D341Med (cell line): ENCODE measurements around the gene NUP50.
A peak's percentile ranks its signal among the peaks of the same experiment; 100 is the strongest.

Source experiments
- DNase-seq: peaks from one replicate; pipeline ENCODE4 v3.0.0; 2012; ENCODE audit warnings: low spot score

Gene NUP50

DNA sequence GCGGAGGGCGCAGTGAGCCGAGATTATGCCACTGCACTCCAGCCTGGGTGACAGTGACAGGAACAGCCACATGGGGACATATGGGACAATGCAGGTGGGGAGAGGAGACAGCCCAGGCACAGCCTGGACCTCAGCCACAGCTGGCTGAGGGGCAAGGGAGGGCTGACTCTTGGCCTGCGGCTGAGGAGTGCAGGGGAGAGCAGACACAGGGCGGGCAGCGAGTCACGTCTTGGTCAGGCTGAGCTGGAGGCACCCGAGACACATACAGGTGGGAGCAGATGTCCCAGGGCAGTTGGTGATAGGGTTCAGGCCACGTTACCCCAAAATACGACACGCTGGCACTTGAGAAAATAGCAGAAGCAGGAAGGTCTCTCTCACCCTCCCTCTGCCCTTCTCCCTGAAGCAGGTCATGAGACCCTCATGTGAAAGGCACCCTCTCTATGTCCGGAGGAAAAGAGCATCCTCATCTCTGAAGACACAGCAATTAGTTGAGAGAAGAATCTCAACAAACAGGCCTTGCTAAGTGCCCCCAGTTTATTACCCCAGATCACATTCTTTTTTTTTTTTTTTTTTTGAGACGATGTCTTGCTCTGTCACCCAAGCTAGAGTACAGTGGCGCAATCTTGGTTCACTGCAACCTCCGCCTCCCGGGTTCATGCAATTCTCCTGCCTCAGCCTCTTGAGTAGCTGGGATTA is 66.4 kb downstream of the NUP50 start:
- DNase-seq, result no peak

DNA sequence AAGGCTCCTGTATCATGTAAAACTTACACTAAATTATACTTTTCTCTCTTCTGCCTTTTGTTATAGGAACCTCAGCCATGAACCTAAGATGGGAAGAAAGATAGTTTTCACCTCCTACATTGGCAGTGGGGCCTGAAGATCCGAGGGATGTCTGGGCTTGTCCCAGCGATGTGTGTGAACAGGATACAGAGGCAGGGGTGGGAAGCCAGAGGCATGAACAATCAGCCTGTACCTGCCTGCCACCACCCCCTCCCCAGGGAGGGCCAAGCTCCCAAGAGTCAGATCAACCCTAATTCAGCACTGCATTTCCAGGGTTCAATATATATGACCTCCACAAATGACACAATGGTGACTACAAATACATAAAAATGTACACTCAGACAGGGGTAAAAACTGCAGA is 67.6 kb downstream of the NUP50 start:
- no peak for DNase-seq

DNA sequence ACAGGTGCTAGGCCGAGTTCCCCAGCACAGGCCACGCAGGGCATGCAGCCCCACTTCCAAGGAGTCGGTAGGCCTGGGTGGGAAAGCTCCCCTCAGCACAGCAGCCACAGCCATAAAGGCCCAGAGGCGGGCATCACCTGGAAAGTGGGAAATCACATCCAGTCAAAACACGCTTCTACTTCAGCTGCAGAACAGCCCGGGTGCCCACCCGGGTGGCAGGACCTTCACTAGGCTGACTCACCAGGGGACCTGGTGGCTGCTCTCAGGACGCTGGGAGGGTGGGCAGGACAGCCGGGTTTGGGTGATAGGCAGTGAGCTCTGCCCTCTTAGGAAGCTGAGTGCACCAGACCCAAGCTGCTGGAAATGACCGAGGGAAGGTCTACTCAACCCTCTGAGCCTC is 69.7 kb downstream of the NUP50 start:
- peak; percentile 24 for DNase-seq

DNA sequence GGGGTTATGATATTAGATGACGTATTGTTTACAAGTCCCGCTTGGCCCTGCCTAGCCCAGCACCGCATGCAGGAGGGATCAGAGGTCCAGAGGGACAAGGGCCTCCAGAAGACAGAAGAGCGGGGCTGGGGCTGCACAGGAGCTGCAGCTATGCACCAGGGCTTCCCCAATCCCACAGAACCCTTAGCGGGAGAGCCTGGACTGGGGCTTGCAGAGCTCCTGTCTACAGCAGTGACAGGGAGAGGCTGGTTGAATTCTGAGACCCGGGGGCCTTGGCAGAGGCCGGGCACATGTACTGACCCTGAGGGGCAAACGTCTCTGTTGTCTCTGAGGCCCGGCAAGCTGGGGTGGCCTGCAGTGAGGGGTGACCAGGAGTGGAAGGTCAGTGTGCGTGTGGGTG is 70.1 kb downstream of the NUP50 start:
- no peak for DNase-seq

DNA sequence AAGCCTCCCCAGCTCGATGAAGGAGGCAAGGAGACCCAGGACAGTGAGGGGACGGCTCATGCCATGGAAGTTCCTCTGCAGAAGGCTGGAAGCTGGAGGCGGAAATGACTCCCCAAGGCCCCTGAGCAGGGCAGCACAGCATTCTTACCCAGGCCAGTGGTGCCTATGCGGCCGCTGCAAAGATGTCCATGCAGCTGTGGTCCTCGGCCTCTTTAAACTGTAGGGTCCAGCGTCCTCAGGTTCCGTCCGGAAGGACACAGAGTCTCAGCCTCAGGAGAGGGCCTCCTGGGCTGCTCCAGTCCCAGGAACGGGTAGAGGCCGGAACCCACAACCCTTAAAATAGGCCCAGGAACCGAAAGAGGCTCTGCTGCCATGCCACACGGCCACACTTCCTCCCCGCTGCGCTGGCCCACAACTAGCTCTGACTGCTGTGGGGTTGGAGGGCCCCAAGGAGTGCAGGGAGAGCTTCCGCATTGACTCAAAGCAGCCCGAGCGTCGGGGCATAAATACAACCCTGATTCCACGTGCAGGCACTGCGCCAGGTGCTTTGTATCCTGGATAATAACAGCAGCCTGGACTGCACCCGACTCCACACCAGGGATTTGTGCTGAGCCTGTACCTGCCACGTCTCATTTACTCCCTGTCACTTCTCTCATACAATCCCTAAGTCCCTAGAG is 71.5 kb downstream of the NUP50 start:
- DNase-seq, result peak; percentile 41

DNA sequence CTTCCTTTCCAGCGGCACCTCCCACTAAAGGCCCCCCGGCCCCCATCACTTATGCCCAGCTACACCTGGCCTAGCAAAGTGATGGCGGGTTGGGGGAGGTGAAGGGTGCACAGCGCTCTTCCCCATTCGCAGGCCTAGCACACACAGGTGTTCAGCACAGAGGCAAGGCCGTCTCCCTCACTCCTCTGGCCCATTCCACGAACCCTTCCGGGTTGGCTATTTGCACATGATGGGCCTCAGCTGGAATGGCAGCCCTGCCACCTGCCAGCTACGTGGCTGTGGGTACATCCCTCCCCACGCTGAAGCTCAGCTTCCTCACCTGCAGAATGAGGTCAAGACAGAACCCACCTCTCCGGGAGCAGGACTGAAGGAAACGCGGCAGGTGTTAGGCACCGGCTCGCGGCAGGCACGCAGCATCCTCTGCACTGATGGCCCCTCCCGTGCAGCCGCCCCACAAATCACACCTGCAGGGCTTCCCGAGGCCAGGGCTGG is 72.2 kb downstream of the NUP50 start:
- DNase-seq, result no peak

DNA sequence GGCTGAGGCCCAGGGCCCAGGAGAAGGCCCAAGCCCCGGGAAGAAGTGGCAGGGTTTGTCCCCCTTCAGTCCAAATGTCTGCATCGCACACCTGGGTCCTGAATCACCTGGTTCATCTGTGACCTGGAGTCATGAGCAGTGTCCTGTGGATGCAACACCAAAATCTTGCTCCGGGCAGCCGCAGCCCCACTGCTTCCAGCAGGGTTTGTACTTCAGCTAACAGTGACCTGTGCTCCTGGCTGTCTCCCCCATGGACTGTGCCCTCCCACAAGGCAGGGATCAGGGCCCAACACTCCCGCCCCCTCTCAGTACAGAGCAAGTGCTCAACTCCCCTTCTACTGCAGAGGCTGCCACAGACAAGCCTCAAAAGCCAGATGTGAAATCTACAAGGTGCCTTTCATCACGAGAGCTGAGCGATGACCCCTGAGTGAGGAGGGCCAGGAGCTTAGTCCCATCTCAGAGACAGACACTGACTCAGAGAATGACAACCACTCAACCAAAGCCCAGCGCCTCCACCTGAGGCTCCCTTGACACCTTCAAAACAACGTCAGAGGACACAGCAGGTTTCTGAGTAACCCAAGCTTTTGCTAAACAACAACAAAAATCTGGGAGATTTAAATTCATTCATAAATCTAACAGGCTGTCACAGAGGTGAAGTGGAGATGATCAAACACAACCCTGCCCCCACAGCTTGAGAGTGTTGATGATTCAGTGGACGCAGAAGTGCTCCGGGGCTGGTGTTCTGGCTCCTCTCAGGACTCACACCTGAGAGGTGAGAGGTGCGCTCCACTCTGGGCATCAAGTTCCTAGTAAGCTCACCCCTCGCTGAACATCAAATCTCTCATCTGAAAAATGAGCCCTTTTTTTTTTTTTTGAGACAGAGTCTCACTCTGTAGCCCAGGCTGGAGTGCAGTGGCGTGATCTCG is 73.6 kb downstream of the NUP50 start:
- no peak for DNase-seq
